Osteocyte (in vitro differentiated cells): ENCODE data around the gene ADAMTS16. TPM values are rescaled to one million over a fixed set of nuclear protein-coding genes. Genes with fewer than 3 reads are reported as not detected.

Experiments used
- DNase-seq: peaks from one replicate; pipeline ENCODE4 v3.0.0; 2021; ENCODE audit warnings: mixed read lengths; ENCODE audit not compliant: unreplicated experiment; ENCODE audit errors: extremely low spot score
- H3K27ac Mint-ChIP-seq: one replicate; pipeline ENCODE4 v1.8.0; 2021; ENCODE audit warnings: mild to moderate bottlenecking, mixed read lengths; ENCODE audit not compliant: unreplicated experiment
- H3K27me3 Mint-ChIP-seq: one replicate; pipeline ENCODE4 v1.8.0; 2021; ENCODE audit warnings: mixed read lengths; ENCODE audit not compliant: unreplicated experiment
- H3K36me3 Mint-ChIP-seq: one replicate; pipeline ENCODE4 v1.8.0; 2021; ENCODE audit warnings: mixed read lengths; ENCODE audit not compliant: unreplicated experiment
- H3K4me1 Mint-ChIP-seq: one replicate; pipeline ENCODE4 v1.8.0; 2021; ENCODE audit warnings: mixed read lengths; ENCODE audit not compliant: unreplicated experiment
- H3K4me3 Mint-ChIP-seq: one replicate; pipeline ENCODE4 v1.8.0; 2021; ENCODE audit warnings: mild to moderate bottlenecking, moderate library complexity, mixed read lengths; ENCODE audit not compliant: unreplicated experiment
- H3K9me3 Mint-ChIP-seq: one replicate; pipeline ENCODE4 v1.8.0; 2021; ENCODE audit warnings: mixed read lengths; ENCODE audit not compliant: unreplicated experiment
- CTCF ChIP-seq: fragments of 200-600 bp; sonication (generic); IDR thresholded peaks from 2 replicates; pipeline ENCODE4 v1.5.0; 2021; ENCODE audit warnings: antibody characterized with exemption, mild to moderate bottlenecking, moderate library complexity
- total RNA-seq: library from RNA; stranded (reverse); gene quantifications from 2 replicates; pipeline ENCODE4 v1.2.1, GENCODE V29; 2021

Gene ADAMTS16
- total RNA-seq, 1 donor from 2014 or later: not detected

- Mint-ChIP-seq H3K27ac (no peak overlapping the region), H3K36me3 (no peaks in the 10 kb centered on the region), H3K4me1 (no peaks in the 10 kb centered on the region), H3K9me3 (peaks cover 11% of the 10 kb centered on the region), H3K4me3 (no peak overlapping the region), H3K27me3 (peaks cover 23% of the 10 kb centered on the region)
- no peak for DNase-seq
- no peak for TF ChIP-seq CTCF
Observed at GRCh38 chr5:5297432-5298067, 157.4 kb downstream of the ADAMTS16 start.

GRCh38 chr5:5298068-5298633 is 158.0 kb downstream of the ADAMTS16 start:
- peaks cover 23% of the 10 kb centered on the region for H3K27me3 Mint-ChIP-seq
- no peak for TF ChIP-seq CTCF
- no peak overlapping the region for H3K4me3 Mint-ChIP-seq
- no peaks in the 10 kb centered on the region for H3K4me1 Mint-ChIP-seq
- H3K36me3 Mint-ChIP-seq: no peaks in the 10 kb centered on the region
- no peak overlapping the region for H3K27ac Mint-ChIP-seq
- H3K9me3 Mint-ChIP-seq: peaks cover 13% of the 10 kb centered on the region
- DNase-seq: no peak

- Mint-ChIP-seq H3K36me3 (no peaks in the 10 kb centered on the region), H3K9me3 (peaks cover 13% of the 10 kb centered on the region), H3K4me1 (no peaks in the 10 kb centered on the region), H3K4me3 (no peak overlapping the region), H3K27ac (no peak overlapping the region), H3K27me3 (peaks cover 23% of the 10 kb centered on the region)
- no peak for TF ChIP-seq CTCF
- no peak for DNase-seq
Observed at GRCh38 chr5:5298841-5299541, 158.9 kb downstream of the ADAMTS16 start.

GRCh38 chr5:5301176-5301575 is 161.0 kb downstream of the ADAMTS16 start:
- no peak overlapping the region for H3K27ac Mint-ChIP-seq
- peaks cover 18% of the 10 kb centered on the region for H3K27me3 Mint-ChIP-seq
- DNase-seq: no peak
- peaks cover 9% of the 10 kb centered on the region for H3K9me3 Mint-ChIP-seq
- TF ChIP-seq CTCF: no peak
- H3K36me3 Mint-ChIP-seq: no peaks in the 10 kb centered on the region
- H3K4me3 Mint-ChIP-seq: no peak overlapping the region
- H3K4me1 Mint-ChIP-seq: peaks cover under 1% of the 10 kb centered on the region

GRCh38 chr5:5302201-5302600 is 162.1 kb downstream of the ADAMTS16 start:
- no peak for TF ChIP-seq CTCF
- peaks cover 10% of the 10 kb centered on the region for H3K4me1 Mint-ChIP-seq
- H3K4me3 Mint-ChIP-seq: no peak overlapping the region
- no peak overlapping the region for H3K27ac Mint-ChIP-seq
- no peaks in the 10 kb centered on the region for H3K36me3 Mint-ChIP-seq
- peaks cover 9% of the 10 kb centered on the region for H3K9me3 Mint-ChIP-seq
- DNase-seq: no peak
- H3K27me3 Mint-ChIP-seq: peaks cover 10% of the 10 kb centered on the region
